HCT116 (cell line): ENCODE measurements around the gene PAQR4. TPM values are rescaled to one million over a fixed set of nuclear protein-coding genes. Genes with fewer than 3 reads are reported as not detected.

Source experiments
- ATAC-seq: fragments of 200-7000 bp; cut with Tn5 transposase; 2 replicates; pipeline ENCODE4 v1.9.1; 2020; ENCODE audit warnings: mild to moderate bottlenecking, moderate library complexity
- BruUV-seq: library from RNA; stranded (reverse); fragments of 400-500 nt; replicated peaks from 2 replicates; lab custom pipeline; 2021; lab: Mats Ljungman, UMichigan
- CTCF ChIA-PET: fragments of 300-600 bp; sonication (Branson Sonifier 250); formaldehyde crosslinking; loops from one replicate; lab custom pipeline; 2021; ENCODE audit warnings: antibody characterized with exemption; lab: Charles Lee
- POLR2A ChIA-PET: fragments of 300-600, 350-600 bp; sonication (Branson Sonifier 250); formaldehyde crosslinking; loops from one replicate; lab custom pipeline; 2021; ENCODE audit warnings: antibody characterized with exemption; lab: Charles Lee
- RAD21 ChIA-PET, 2 experiments: fragments of 300-600 bp; sonication (Branson Sonifier 250); formaldehyde crosslinking; loops; one replicate each; lab custom pipeline; 2023; ENCODE audit warnings: low total read pairs in 2 of 2; ENCODE audit not compliant: uncharacterized antibody in 2 of 2, unreplicated experiment in 2 of 2, low non-redundant PET in 1 of 2; lab: Charles Lee
- DNase-seq: peaks from one replicate; pipeline ENCODE4 v3.0.0-alpha.2; 2010; ENCODE audit warnings: low read depth, low spot score
- H2AFZ ChIP-seq: fragments of 200-600 bp; shearing (Covaris generic), sonication (generic); 2 replicates; pipeline ENCODE4 v1.6.1; 2017; ENCODE audit warnings: low read depth, mixed run types, mixed read lengths, antibody characterized with exemption, low read length; ENCODE audit not compliant: poor library complexity, severe bottlenecking
- H3K27ac ChIP-seq: 2 replicates; pipeline ENCODE4 v1.5.1; 2012; ENCODE audit warnings: low read depth, low read length
- H3K27me3 ChIP-seq: fragments of 200-600 bp; sonication (generic); 2 replicates; pipeline ENCODE4 v1.6.1; 2016; ENCODE audit warnings: mixed run types, low read length, mixed read lengths; ENCODE audit not compliant: insufficient read depth
- H3K36me3 ChIP-seq, 2 experiments: fragments of 200-500 bp in 1 of 2; fragments of 200-600 bp in 1 of 2; sonication (Bioruptor generic) in 1 of 2; sonication (generic) in 1 of 2; 2 replicates each; pipeline versions ENCODE4 v1.5.1 to v1.6.1; 2014 to 2016; ENCODE audit warnings: low read length in 2 of 2, inconsistent platforms in 1 of 2, mixed read lengths in 1 of 2, mixed run types in 1 of 2; ENCODE audit not compliant: insufficient read depth in 2 of 2, control insufficient read depth in 1 of 2
- H3K4me1 ChIP-seq, 2 experiments: fragments of 200-600 bp in 1 of 2; sonication (generic) in 1 of 2; 2 replicates each; pipeline versions ENCODE4 v1.5.1 to v1.6.1; 2012 to 2017; ENCODE audit warnings: low read length in 2 of 2, inconsistent platforms in 1 of 2, mild to moderate bottlenecking in 1 of 2, mixed read lengths in 1 of 2, mixed run types in 1 of 2, moderate library complexity in 1 of 2; ENCODE audit not compliant: insufficient read depth in 2 of 2, control insufficient read depth in 1 of 2
- H3K4me2 ChIP-seq: fragments of 200-600 bp; sonication (generic); 2 replicates; pipeline ENCODE4 v1.6.1; 2017; ENCODE audit warnings: mixed run types, low read length, mixed read lengths
- H3K4me3 ChIP-seq, 2 experiments: fragments of 200-600 bp in 1 of 2; sonication (generic) in 1 of 2; replicated peaks in 1 of 2; 2 replicates each; pipeline ENCODE4 v1.5.1; 2011 to 2016; ENCODE audit warnings: low read length in 2 of 2, control low read depth in 1 of 2, low read depth in 1 of 2, mild to moderate bottlenecking in 1 of 2, mixed read lengths in 1 of 2, mixed run types in 1 of 2
- H3K79me2 ChIP-seq: fragments of 200-600 bp; sonication (generic); 2 replicates; pipeline ENCODE4 v1.6.1; 2017; ENCODE audit warnings: mild to moderate bottlenecking, mixed run types, low read length, moderate library complexity, mixed read lengths; ENCODE audit not compliant: insufficient read depth
- H3K9ac ChIP-seq: fragments of 200-600 bp; sonication (generic); 2 replicates; pipeline ENCODE4 v1.6.1; 2016; ENCODE audit warnings: low read length, mixed read lengths
- H3K9me2 ChIP-seq: fragments of 200-600 bp; sonication (generic), shearing (Covaris generic); 2 replicates; pipeline ENCODE4 v1.6.1; 2017; ENCODE audit warnings: mixed run types, mild to moderate bottlenecking, moderate library complexity; ENCODE audit not compliant: insufficient read depth
- H3K9me3 ChIP-seq, 2 experiments: fragments of 200-500 bp in 1 of 2; fragments of 200-600 bp in 1 of 2; sonication (Bioruptor generic) in 1 of 2; sonication (generic) in 1 of 2; 2 replicates each; pipeline ENCODE4 v1.6.1; 2014 to 2017; ENCODE audit warnings: low read length in 2 of 2, mixed read lengths in 2 of 2, inconsistent platforms in 1 of 2, low read depth in 1 of 2, mild to moderate bottlenecking in 1 of 2, mixed run types in 1 of 2, moderate library complexity in 1 of 2; ENCODE audit not compliant: control insufficient read depth in 1 of 2, insufficient read depth in 1 of 2
- H4K20me1 ChIP-seq: fragments of 200-600 bp; sonication (generic), shearing (Covaris generic); 2 replicates; pipeline ENCODE4 v1.6.1; 2017; ENCODE audit warnings: mixed run types, mild to moderate bottlenecking, moderate library complexity; ENCODE audit not compliant: insufficient read depth
- CBX3 ChIP-seq: IDR thresholded peaks from 2 replicates; pipeline ENCODE4 v1.6.1; 2012; ENCODE audit warnings: low read depth
- CEBPB ChIP-seq: IDR thresholded peaks from 2 replicates; pipeline ENCODE4 v1.6.1; 2012; ENCODE audit warnings: low read depth
- EGR1 ChIP-seq: IDR thresholded peaks from 2 replicates; pipeline ENCODE4 v1.6.1; 2012; ENCODE audit warnings: low read depth
- ELF1 ChIP-seq: IDR thresholded peaks from 2 replicates; pipeline ENCODE4 v1.6.1; 2012; ENCODE audit warnings: low read depth, borderline replicate concordance
- EZH2 ChIP-seq: fragments of 200-600 bp; sonication (generic); IDR thresholded peaks from 2 replicates; pipeline ENCODE4 v1.6.1; 2017; ENCODE audit warnings: antibody characterized with exemption, mixed run types
- POLR2A ChIP-seq: IDR thresholded peaks from 2 replicates; pipeline ENCODE4 v1.7.0; 2011; ENCODE audit warnings: borderline replicate concordance; ENCODE audit not compliant: insufficient read depth, insufficient read length; ENCODE audit errors: extremely low read depth
- POLR2AphosphoS5 ChIP-seq: IDR thresholded peaks from 2 replicates; pipeline ENCODE4 v1.6.1; 2011; ENCODE audit warnings: mild to moderate bottlenecking, low read depth, low read length, moderate library complexity
- SP1 ChIP-seq: IDR thresholded peaks from 2 replicates; pipeline ENCODE4 v1.6.1; 2012; ENCODE audit warnings: low read depth
- TCF7L2 ChIP-seq: IDR thresholded peaks from 2 replicates; pipeline ENCODE4 v1.7.0; 2011; ENCODE audit warnings: borderline replicate concordance, inconsistent platforms; ENCODE audit not compliant: insufficient read depth, insufficient read length; ENCODE audit errors: extremely low read depth
- intact Hi-C: fragments of 100-400 bp; cut with micrococcal nuclease; formaldehyde crosslinking; loops from 2 replicates; pipeline ENCODE4 v1.10.0; 2022
- total RNA-seq: library from RNA; stranded (reverse); gene quantifications from one replicate; pipeline ENCODE4 v1.2.1, GENCODE V29; 2021; ENCODE audit not compliant: unreplicated experiment
- TF ChIP-seq, protein P1 (sequence below), 3 experiments: fragments of 200-600 bp in 1 of 3; sonication (generic) in 1 of 3; IDR thresholded peaks in 2 of 3; conservative IDR thresholded peaks in 1 of 3; 2 replicates each; pipeline ENCODE4 v1.5.1; 2012 to 2017; ENCODE audit warnings: low read depth in 2 of 3, low read length in 2 of 3, antibody characterized with exemption in 1 of 3, borderline replicate concordance in 1 of 3, control low read depth in 1 of 3, mild to moderate bottlenecking in 1 of 3, mixed read lengths in 1 of 3, mixed run types in 1 of 3, moderate library complexity in 1 of 3; ENCODE audit not compliant: insufficient read depth in 1 of 3
- TF ChIP-seq, protein P2 (sequence below): IDR thresholded peaks from 2 replicates; pipeline ENCODE4 v1.6.1; 2012
- TF ChIP-seq, protein P3 (sequence below): IDR thresholded peaks from 2 replicates; pipeline ENCODE4 v1.6.1; 2012

PAQR4 gene
- total RNA-seq, 1 experiment from 2014 or later, result 45.6 TPM

DNA sequence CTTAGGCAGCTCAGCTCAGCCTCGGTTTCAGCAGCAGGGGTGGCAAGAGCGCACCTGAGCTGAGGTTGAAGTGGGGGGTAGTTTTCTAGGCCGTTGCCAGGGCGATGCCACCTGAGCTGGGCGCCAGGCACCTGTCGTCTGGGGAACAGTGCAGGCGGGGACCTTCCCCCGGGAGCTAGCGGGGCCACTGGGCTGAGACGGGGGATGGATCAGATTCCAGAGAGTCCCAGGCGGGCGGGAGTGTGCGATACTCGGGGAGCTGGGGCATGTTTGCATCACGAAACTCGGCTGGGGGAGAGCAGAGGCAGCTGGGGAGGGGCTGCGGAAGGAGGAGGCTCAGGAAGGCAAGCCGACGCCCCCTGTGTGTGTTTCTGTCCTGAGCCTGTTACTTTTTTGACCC is 43.1 kb downstream of the PAQR4 start:
- CTCF ChIA-PET, result interaction anchor here (0.7 to 1.2 kb wide), 3 partner anchors 11 to 20 kb away, joined by 3 to 5 read pairs (median 4); no protein-coding TSS in a partner anchor
- Histone ChIP-seq H3K4me2 (peak overlapping the region; percentile 79), H3K27ac (no peak overlapping the region; the same call in 1 of the 2 replicates), H3K4me3 (no peak overlapping the region), H3K36me3 (no peaks in the 10 kb centered on the region), H3K9ac (no peak overlapping the region; the same call in 1 of the 2 replicates), H3K4me1 (peaks cover 59 to 89% of the 10 kb centered on the region in 2 experiments), H3K9me2 (no peaks in the 10 kb centered on the region), H2AFZ (no peak overlapping the region), H4K20me1 (no peaks in the 10 kb centered on the region), H3K9me3 (no peaks in the 10 kb centered on the region), H3K79me2 (no peaks in the 10 kb centered on the region), H3K27me3 (no peaks in the 10 kb centered on the region)
- TF ChIP-seq TCF7L2 (no peak), POLR2AphosphoS5 (no peak), EGR1 (no peak), CEBPB (no peak), SP1 (no peak), ELF1 (no peak), EZH2 (no peak), CBX3 (no peak), POLR2A (no peak)
- TF ChIP-seq, protein P1, sequence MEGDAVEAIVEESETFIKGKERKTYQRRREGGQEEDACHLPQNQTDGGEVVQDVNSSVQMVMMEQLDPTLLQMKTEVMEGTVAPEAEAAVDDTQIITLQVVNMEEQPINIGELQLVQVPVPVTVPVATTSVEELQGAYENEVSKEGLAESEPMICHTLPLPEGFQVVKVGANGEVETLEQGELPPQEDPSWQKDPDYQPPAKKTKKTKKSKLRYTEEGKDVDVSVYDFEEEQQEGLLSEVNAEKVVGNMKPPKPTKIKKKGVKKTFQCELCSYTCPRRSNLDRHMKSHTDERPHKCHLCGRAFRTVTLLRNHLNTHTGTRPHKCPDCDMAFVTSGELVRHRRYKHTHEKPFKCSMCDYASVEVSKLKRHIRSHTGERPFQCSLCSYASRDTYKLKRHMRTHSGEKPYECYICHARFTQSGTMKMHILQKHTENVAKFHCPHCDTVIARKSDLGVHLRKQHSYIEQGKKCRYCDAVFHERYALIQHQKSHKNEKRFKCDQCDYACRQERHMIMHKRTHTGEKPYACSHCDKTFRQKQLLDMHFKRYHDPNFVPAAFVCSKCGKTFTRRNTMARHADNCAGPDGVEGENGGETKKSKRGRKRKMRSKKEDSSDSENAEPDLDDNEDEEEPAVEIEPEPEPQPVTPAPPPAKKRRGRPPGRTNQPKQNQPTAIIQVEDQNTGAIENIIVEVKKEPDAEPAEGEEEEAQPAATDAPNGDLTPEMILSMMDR (IDR thresholded peaks at IDR 0.05 in 2 of 3, conservative IDR thresholded peaks at IDR 0.05 in 1 of 3; ENCODE audit: borderline replicate concordance in 1 of 3, insufficient read depth in 1 of 3, low read depth in 2 of 3, low read length in 2 of 3), result no peak
- TF ChIP-seq, protein P2, sequence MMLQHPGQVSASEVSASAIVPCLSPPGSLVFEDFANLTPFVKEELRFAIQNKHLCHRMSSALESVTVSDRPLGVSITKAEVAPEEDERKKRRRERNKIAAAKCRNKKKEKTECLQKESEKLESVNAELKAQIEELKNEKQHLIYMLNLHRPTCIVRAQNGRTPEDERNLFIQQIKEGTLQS, result no peak
- TF ChIP-seq, protein P3, sequence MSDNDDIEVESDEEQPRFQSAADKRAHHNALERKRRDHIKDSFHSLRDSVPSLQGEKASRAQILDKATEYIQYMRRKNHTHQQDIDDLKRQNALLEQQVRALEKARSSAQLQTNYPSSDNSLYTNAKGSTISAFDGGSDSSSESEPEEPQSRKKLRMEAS, result no peak
- POLR2A ChIA-PET, result interaction anchor here (1.8 kb wide), 1 partner anchor 8 kb away, joined by 9 read pairs; the partner anchor contains the start of gene TNFRSF12A
- ATAC-seq (no peak), DNase-seq (no peak)
- intact Hi-C loops, result no loop called here
- RAD21 ChIA-PET, result no interaction called here
- BruUV-seq, result no TSS peak
